ENCODE measurements around the gene AHI1.

DNA sequence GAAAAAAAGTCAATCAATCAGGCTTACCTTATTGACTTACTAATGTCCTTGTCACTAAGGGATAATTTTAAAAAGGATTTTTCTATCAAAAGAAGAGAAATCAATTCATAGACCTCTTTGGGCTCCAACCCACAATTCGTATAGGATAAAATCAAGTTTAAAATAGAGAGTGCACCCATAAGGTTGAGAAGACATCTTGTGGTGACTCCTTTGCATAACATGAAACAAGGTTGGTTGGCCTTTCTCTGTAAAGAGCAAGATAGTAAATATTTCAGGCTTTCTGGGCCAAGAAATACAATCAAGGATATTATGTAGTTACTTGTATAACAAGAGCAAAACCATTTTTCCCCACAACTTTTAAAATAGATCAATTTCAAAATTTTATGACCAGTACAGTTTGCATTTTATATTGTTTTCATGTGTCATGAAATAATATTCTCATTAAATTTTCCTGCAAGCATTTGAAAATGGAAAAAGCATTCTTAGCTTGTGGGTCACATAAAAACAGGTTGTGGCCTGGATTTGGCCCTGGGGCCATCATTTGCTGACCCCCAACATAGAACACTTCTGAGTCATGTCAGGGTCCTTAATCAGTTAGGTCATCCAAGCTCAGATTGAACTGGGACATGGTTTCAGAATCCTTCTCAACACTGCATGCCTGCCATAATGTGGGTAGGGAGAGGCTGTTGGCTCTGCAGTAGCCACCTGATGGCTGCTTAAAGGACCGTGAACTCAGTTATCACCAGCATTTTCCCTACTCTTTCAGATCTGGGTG, 239.7 kb downstream of the AHI1 start:
- TF ChIP-seq POLR2A (IDR thresholded peaks at IDR 0.05; ENCODE audit: low read length) (no peak), GATA1 (IDR thresholded peaks at IDR 0.05; ENCODE audit: low read depth, low read length) (no peak)
